ENCODE results near the gene ACTN2. TPM values are rescaled to one million over a fixed set of nuclear protein-coding genes. Genes with fewer than 3 reads are reported as not detected.
"Not testable (repeated sequence)": the region's sequence is repeated elsewhere in the genome, so short reads cannot be mapped to it uniquely, and the experiment has no call there.

Gene ACTN2
- total RNA-seq, 4 donors from 2014 or later, result 0.06 to 0.20 TPM; not detected in 2

DNA sequence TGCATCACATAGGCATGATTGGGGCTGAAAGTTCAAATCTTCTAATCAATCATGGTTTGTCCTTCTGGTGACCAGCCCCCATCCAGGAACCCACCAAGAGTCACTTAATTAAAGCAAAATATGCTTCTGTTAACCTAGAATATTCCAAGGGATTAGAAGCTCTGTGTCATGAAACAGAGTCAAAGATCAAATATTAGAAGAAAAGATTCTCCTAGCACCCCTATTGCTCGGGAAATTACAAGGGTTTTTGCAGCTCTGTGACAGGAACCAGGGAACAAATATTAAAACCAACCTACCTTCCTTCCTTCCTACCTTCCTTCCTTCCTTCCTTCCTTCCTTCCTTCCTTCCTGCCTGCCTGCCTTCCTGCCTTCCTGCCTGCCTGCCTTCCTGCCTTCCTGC lies 31.8 kb upstream of the ACTN2 start:
- TF ChIP-seq CTCF (IDR thresholded peaks at IDR 0.05) (no peak), POLR2A (IDR thresholded peaks at IDR 0.05) (no peak)
- intact Hi-C loops (cut with DNase I; ENCODE audit: low total_unique reads), result no loop called here
- 70 to 82% methylated on average over 1 of the region's 1 CpG for WGBS, 2 donors
- H3K4me3 ChIP-seq (ENCODE audit: low read depth, poor library complexity, severe bottlenecking), result no peak overlapping the region
- no peak for DNase-seq (ENCODE audit: low spot score in 2 of 2)

GRCh38 chr1:236654957-236655356 lies 31.3 kb upstream of the ACTN2 start:
- TF ChIP-seq POLR2A (IDR thresholded peaks at IDR 0.05) (no peak), CTCF (IDR thresholded peaks at IDR 0.05) (no peak)
- H3K4me3 ChIP-seq (ENCODE audit: low read depth, poor library complexity, severe bottlenecking), result no peak overlapping the region
- DNase-seq (ENCODE audit: low spot score in 2 of 2), result no peak
- intact Hi-C loops (cut with DNase I; ENCODE audit: low total_unique reads), result no loop called here
- 17 to 22% methylated on average over 5 of the region's 5 CpGs for WGBS, 2 donors

DNA sequence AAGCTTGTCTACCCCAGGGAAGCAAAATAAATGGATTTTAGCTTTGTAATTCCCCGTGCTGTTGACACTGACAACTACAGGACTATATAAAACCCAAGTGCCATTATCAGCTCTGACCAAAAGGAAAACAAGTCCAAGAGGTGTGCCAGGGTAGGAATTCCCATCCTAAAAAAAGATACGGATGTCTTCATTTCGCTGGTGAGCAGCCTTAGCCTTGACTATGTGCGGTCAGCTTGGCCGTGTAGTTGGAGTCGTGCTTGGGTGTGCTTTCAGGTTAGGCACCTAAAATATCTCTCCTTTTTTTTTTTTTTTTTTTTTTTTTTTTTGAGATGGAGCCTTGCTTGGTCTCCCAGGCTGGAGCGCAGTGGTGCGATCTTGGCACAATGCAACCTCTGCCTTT lies 28.9 kb upstream of the ACTN2 start:
- intact Hi-C loops (cut with DNase I; ENCODE audit: low total_unique reads), result no loop called here
- WGBS, 2 donors, result 91 to 94% methylated on average over 8 of the region's 8 CpGs

GRCh38 chr1:236659792-236660587 lies 26.3 kb upstream of the ACTN2 start:
- no peak for DNase-seq (ENCODE audit: low spot score in 2 of 2)
- WGBS, 2 donors, result 76 to 92% methylated on average over 12 of the region's 12 CpGs
- intact Hi-C loops (cut with DNase I; ENCODE audit: low total_unique reads), result no loop called here
- H3K4me3 ChIP-seq (ENCODE audit: low read depth, poor library complexity, severe bottlenecking), result no peak overlapping the region
- TF ChIP-seq CTCF (IDR thresholded peaks at IDR 0.05) (no peak), POLR2A (IDR thresholded peaks at IDR 0.05) (no peak)

More for the DNA sequence above, 28.9 kb upstream of the ACTN2 start:
- no peak for TF ChIP-seq POLR2A (IDR thresholded peaks at IDR 0.05)
- TF ChIP-seq CTCF (IDR thresholded peaks at IDR 0.05), result no peak
- H3K4me3 ChIP-seq (ENCODE audit: low read depth, poor library complexity, severe bottlenecking), result no peak overlapping the region
- no peak for DNase-seq (ENCODE audit: low spot score in 2 of 2)

DNA sequence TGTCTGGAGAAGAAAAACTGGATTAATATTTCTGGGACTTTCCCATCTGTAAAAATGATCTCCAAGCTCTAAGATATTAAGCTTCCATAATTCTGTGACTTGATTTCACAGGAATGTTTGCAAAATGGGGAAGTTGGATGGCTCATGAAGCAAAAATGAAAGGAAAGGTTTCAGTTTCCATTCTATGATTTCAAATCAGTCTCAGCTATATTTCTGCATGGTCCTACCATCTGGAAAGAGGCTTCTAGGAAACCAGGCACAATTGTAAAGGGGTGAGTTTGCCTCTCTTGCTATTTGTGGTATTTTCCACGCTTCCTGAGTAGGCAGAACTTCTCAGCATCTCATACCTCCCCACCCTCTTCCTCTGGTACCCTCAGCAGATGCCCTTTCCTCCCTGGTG lies 22.4 kb upstream of the ACTN2 start:
- WGBS, 2 donors, result 41 to 50% methylated on average over 1 of the region's 1 CpG
- no peak for DNase-seq (ENCODE audit: low spot score in 2 of 2)
- TF ChIP-seq CTCF (IDR thresholded peaks at IDR 0.05) (no peak), POLR2A (IDR thresholded peaks at IDR 0.05) (no peak)
- no peak overlapping the region for H3K4me3 ChIP-seq (ENCODE audit: low read depth, poor library complexity, severe bottlenecking)
- intact Hi-C loops (cut with DNase I; ENCODE audit: low total_unique reads), result no loop called here

DNA sequence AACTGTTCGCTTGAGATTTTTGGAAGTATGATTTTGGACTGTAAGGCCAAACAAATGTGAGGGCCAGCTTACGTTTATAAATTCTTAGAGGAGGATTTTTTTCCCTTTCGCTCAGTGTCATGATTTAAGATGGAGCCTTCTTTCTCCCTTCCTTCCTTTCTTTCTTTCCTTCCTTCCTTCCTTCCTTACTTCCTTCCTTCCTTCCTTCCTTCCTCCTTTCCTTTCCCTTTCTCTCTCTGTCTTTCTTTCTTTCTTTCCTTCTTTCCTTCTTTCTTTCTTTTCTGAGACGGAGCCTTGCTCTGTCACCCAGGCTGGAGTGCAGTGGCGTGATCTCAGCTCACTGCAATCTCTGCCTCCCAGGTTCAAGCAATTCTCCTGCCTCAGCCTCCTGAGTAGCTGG lies 17.4 kb upstream of the ACTN2 start:
- H3K4me3 ChIP-seq (ENCODE audit: low read depth, poor library complexity, severe bottlenecking); intact Hi-C loops (cut with DNase I; ENCODE audit: low total_unique reads); DNase-seq (ENCODE audit: low spot score in 2 of 2): not testable (repeated sequence)
- WGBS, 2 donors, result 84 to 94% methylated on average over 5 of the region's 5 CpGs
